Endodermal cell (in vitro differentiated cells): ENCODE measurements around the gene DDTL. TPM values are rescaled to one million over a fixed set of nuclear protein-coding genes. Genes with fewer than 3 reads are reported as not detected.

Experiments used
- DNase-seq: peaks from one replicate; pipeline ENCODE4 v3.0.0-alpha.2; 2017
- H3K27ac ChIP-seq: 2 replicates; pipeline ENCODE4 v1.5.1; 2013; ENCODE audit warnings: mild to moderate bottlenecking, low read depth, low read length, moderate library complexity
- H3K27me3 ChIP-seq: 2 replicates; pipeline ENCODE4 v1.6.1; 2013; ENCODE audit warnings: mild to moderate bottlenecking, low read length, moderate library complexity; ENCODE audit not compliant: insufficient read depth, control insufficient read depth, poor library complexity, severe bottlenecking
- H3K36me3 ChIP-seq: 2 replicates; pipeline ENCODE4 v1.7.0; 2013; ENCODE audit warnings: mild to moderate bottlenecking, low read length, moderate library complexity; ENCODE audit not compliant: control insufficient read depth, insufficient read depth
- H3K4me1 ChIP-seq: one replicate; pipeline ENCODE4 v1.7.0; 2013; ENCODE audit warnings: low read length; ENCODE audit not compliant: control insufficient read depth, insufficient read depth
- H3K4me3 ChIP-seq: 2 replicates; pipeline ENCODE4 v1.5.1; 2013; ENCODE audit warnings: mild to moderate bottlenecking, low read length, moderate library complexity
- H3K9ac ChIP-seq: 2 replicates; pipeline ENCODE4 v1.6.1; 2013; ENCODE audit warnings: mild to moderate bottlenecking, low read length, moderate library complexity; ENCODE audit not compliant: poor library complexity, severe bottlenecking; ENCODE audit errors: extremely low read depth
- H3K9me3 ChIP-seq: 2 replicates; pipeline ENCODE4 v1.6.1; 2013; ENCODE audit warnings: mild to moderate bottlenecking, low read length, moderate library complexity; ENCODE audit not compliant: control insufficient read depth
- H3K27ac Mint-ChIP-seq: 2 replicates; pipeline ENCODE4 v1.8.0; 2020; ENCODE audit warnings: mixed read lengths
- H3K27me3 Mint-ChIP-seq: 2 replicates; pipeline ENCODE4 v1.8.0; 2021; ENCODE audit warnings: mild to moderate bottlenecking, mixed read lengths; ENCODE audit not compliant: insufficient read depth
- H3K36me3 Mint-ChIP-seq: 2 replicates; pipeline ENCODE4 v1.8.0; 2020; ENCODE audit warnings: low read depth, mixed read lengths
- H3K4me1 Mint-ChIP-seq: 2 replicates; pipeline ENCODE4 v1.8.0; 2020; ENCODE audit warnings: mixed read lengths
- H3K4me3 Mint-ChIP-seq: 2 replicates; pipeline ENCODE4 v1.8.0; 2020; ENCODE audit warnings: mild to moderate bottlenecking, moderate library complexity, mixed read lengths
- H3K9me3 Mint-ChIP-seq: 2 replicates; pipeline ENCODE4 v1.8.0; 2020; ENCODE audit warnings: mild to moderate bottlenecking, mixed read lengths
- CTCF ChIP-seq: fragments of 200-600 bp; sonication (generic); conservative IDR thresholded peaks from 2 replicates; pipeline ENCODE4 v1.5.0; 2021; ENCODE audit warnings: antibody characterized with exemption, mild to moderate bottlenecking
- WGBS, 2 experiments: methylation state at CpG; one replicate each; pipeline versions ENCODE4 v1.1.5 to v1.1.7; 2013; ENCODE audit warnings: missing lambda C conversion rate in 2 of 2, mixed read lengths in 1 of 2; ENCODE audit not compliant: insufficient coverage in 1 of 2, insufficient read length in 1 of 2; 5-methylcytosine and 5-hydroxymethylcytosine counted together
- total RNA-seq, 2 donors: library from RNA; stranded (reverse); fragmentation: NEBNext Ultra II Directional in 1 of 2; extraction: Animal tissue kit (Norgen Biotek cat#: 25700) in 1 of 2; gene quantifications; 2 replicates in 1 of 2; 3 replicates in 1 of 2; pipeline ENCODE4 v1.2.1, GENCODE V29; 2021

The DDTL gene
- total RNA-seq, 2 donors from 2014 or later, result 1.2 TPM; not detected in 1

DNA sequence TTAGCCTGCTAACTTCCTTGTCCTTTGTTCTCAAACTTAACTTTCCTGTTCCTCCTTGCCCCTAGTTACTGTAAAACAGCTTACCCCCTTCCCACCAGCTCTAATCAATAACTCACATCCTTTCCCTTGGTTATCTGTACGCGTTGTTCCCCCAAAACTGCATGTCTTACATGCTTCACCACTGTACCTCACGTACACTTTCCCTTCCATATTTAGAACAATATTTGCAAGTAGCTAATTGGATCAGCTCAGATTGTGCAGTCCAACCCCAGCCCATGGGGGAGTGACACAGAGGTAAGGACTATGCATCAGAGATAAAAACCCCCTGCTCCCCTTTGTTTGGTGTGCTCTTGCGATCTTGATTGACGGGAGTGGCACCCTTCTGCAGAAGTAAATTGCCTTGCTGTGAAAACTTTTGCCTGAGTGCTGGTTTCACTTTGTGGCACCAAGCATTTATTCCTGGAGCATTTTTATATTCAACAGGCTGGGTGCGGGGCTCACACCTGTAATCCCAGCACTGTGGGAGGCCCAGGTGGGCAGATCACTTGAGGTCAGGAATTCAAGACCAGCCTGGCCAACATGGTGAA is 41.6 kb upstream of the DDTL start:
- TF ChIP-seq CTCF, result no peak
- peaks cover 45% of the 10 kb centered on the region for H3K9me3 ChIP-seq
- H3K36me3 ChIP-seq, result peaks cover 35% of the 10 kb centered on the region
- H3K4me3 ChIP-seq, result no peak overlapping the region
- Mint-ChIP-seq H3K36me3 (peaks cover 77% of the 10 kb centered on the region), H3K4me1 (no peaks in the 10 kb centered on the region), H3K4me3 (no peak overlapping the region), H3K9me3 (peaks cover 21% of the 10 kb centered on the region), H3K27ac (no peak overlapping the region), H3K27me3 (no peaks in the 10 kb centered on the region)
- 91 to 93% methylated on average over 4 to 5 of the region's 6 CpGs for WGBS, 2 experiments
- no peak for DNase-seq
- no peak overlapping the region for H3K9ac ChIP-seq
- H3K27ac ChIP-seq, result no peak overlapping the region
- no peaks in the 10 kb centered on the region for H3K4me1 ChIP-seq
- no peaks in the 10 kb centered on the region for H3K27me3 ChIP-seq

DNA sequence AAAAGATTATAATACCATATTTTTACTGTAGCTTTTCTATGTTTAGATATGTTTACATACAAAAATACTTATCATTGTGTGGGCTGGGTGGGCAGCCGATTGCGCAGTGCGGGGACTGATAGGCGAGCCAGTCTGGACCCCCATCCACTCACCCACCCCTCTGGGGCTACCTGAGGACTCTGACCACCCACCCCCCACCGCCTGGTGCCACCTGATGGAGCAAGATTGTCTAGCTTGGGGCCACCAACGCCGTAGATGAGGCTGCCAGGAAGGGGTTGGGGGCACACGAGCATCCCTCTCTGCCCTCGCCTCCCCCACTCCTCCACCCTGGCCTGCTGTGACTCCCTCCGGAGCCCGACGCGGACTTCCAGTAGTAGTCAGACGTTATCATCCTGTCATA is 40.1 kb upstream of the DDTL start:
- Mint-ChIP-seq H3K4me3 (no peak overlapping the region), H3K9me3 (peaks cover 28% of the 10 kb centered on the region), H3K27me3 (no peaks in the 10 kb centered on the region), H3K36me3 (peaks cover 78% of the 10 kb centered on the region), H3K4me1 (no peaks in the 10 kb centered on the region), H3K27ac (no peak overlapping the region)
- WGBS, 2 experiments, result 70 to 75% methylated on average over 8 to 14 of the region's 14 CpGs
- Histone ChIP-seq H3K4me3 (no peak overlapping the region), H3K9me3 (peaks cover 56% of the 10 kb centered on the region), H3K27me3 (no peaks in the 10 kb centered on the region), H3K27ac (no peak overlapping the region), H3K9ac (no peak overlapping the region), H3K4me1 (no peaks in the 10 kb centered on the region), H3K36me3 (peaks cover 40% of the 10 kb centered on the region)
- TF ChIP-seq CTCF, result no peak
- no peak for DNase-seq

- Histone ChIP-seq H3K27me3 (no peaks in the 10 kb centered on the region), H3K4me1 (no peaks in the 10 kb centered on the region), H3K9me3 (no peaks in the 10 kb centered on the region), H3K27ac (no peak overlapping the region), H3K9ac (no peak overlapping the region), H3K4me3 (no peak overlapping the region), H3K36me3 (no peaks in the 10 kb centered on the region)
- Mint-ChIP-seq H3K27ac (no peak overlapping the region), H3K4me1 (no peaks in the 10 kb centered on the region), H3K4me3 (no peak overlapping the region), H3K27me3 (no peaks in the 10 kb centered on the region), H3K36me3 (no peaks in the 10 kb centered on the region), H3K9me3 (no peaks in the 10 kb centered on the region)
- 94 to 95% methylated on average over 2 to 5 of the region's 5 CpGs for WGBS, 2 experiments
- no peak for TF ChIP-seq CTCF
- no peak for DNase-seq
Measured at GRCh38 chr22:23938328-23939016, 28.2 kb upstream of the DDTL start.
